GM19372 (cell line): ENCODE results near the gene CAMK2A.

ENCODE experiments used
- ATAC-seq: cut with Tn5 transposase; IDR thresholded peaks from one replicate; pipeline ENCODE4 v1.9.1; 2021; ENCODE audit warnings: mild to moderate bottlenecking, low read depth, moderate library complexity; ENCODE audit not compliant: unreplicated experiment

The CAMK2A gene

DNA sequence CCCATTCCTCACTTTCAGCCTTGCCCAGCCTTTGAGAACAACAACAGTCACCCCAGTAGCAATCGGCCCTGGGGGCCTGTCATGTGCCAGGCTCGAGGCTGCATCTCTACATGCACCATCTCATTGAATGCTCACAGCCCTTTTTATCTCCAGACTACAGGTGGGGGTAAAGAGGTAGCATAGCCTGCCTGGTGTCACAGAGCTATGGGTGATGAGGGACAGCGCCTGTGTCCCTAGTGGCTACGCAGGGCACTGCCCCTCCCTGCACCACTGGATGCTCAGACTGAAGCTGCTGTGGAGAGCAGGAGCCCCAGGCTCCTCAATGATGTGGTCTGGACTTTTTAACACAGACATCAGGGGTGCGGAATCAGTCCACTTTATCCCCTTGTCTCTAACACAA, 2.8 kb downstream of the CAMK2A start:
- no peak for ATAC-seq

DNA sequence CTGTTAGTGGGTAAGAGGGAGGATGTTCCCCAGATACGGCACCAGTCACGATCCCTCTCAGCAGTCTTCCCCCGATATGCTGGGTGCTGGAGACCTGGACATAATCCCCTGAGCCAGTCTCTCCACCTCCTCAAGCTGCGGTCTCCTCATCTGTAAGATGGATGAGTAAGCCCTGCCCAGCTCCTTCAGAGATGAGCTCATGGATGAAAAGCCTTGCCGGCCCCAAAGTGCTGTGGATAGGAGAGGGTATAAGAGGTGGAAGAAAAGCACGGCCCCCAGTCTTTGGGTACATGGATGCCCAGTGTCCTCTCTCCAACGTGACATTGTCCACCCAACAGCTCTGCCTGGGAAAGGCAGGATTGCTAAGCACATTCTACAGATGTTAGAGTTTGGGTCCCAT, 4.5 kb downstream of the CAMK2A start:
- no peak for ATAC-seq

DNA sequence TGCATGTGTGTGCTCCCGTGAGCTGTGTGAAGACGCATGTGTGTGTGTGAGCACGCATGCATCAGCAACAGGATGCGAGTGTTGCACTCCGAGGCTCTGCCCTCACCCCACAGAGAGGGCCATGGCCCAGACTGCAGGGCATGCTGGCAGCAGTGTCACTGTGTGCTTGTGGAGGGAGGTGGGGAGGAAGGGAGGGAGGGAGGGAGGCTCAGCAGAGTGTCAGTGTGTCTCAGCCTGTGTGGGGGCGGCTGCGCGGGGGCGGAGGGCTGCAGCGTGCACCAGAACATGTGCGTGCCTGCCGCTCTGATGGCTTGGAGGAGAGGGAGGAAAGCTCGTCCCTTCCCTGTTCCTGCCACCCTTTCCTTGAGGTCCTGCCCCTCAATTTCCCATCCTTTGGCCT, 5.3 kb downstream of the CAMK2A start:
- ATAC-seq, result no peak

DNA sequence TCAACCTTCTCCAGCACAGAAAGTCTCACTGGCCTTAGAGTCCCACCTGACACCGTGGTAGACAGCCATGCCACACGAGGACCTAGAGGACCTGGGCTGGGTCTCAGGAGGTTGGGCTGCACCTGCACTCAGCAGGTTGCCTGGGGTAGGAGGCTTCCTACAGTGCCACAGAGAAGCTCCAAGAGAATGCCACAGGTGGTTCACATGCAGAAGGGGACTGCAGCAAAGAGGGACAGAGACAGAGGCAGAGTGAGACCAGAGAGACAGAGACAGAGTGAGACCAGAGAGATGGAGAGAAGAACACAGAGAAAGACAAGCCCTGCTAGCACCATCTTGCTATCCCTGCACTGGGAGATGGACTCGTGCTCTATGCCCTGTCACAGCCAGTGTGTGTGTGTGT, 5.7 kb downstream of the CAMK2A start:
- no peak for ATAC-seq

- ATAC-seq, result no peak
Measured at GRCh38 chr5:150281987-150282386, 7.6 kb downstream of the CAMK2A start.

GRCh38 chr5:150279330-150280020, 10.1 kb downstream of the CAMK2A start:
- no peak for ATAC-seq

DNA sequence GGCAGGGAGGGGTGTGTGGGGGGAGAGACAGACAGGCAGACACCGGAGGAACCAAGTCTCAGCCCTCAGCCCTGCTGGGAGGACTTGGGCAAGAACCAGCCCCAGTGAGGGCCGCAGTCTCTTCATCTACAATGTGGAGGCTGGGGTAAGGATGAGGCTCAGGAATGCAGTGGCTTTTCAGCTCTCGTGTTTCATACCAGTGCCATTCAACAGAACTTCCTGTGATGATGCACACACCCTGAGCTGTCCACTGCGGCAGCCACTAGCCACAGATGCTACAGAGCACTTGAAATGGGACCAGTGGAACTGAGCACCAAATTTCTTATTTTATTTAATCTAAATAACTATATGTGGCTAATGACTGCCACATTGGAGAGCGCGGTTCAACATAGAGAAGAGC, 10.7 kb downstream of the CAMK2A start:
- no peak for ATAC-seq

DNA sequence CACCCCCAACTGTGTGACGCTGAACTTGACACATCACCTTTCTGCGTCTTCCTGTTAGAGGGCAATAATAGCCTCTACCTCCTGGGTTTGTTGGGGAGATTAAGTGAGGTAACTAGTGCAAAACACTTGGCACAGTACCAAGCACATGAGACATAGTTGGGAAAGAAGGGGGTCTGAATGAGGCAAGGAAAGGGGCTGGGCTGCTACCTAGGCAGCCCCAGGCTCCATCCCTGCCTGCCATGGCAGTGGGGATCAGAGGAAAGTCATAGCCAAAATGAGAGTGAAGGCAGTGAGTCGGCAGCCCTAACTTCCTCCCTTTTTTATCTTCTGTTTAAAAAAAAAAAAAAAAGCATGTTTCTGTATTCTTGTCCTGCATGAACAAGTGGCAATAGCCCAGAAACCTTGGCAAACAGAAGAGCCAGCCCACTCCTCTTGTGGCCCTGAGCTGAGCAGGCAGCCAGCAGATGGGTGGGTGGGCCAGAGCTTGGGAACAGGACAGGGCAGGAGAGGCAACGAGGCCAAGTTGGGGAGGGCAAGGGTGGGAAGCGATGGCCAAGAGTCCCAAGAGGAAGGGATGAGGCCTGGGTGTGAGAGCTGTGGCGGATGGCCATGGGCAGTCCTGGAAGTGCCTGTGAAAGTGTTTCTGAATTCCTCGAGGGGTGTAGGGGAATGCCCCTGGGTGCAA, 11.4 kb downstream of the CAMK2A start:
- ATAC-seq, result no peak

DNA sequence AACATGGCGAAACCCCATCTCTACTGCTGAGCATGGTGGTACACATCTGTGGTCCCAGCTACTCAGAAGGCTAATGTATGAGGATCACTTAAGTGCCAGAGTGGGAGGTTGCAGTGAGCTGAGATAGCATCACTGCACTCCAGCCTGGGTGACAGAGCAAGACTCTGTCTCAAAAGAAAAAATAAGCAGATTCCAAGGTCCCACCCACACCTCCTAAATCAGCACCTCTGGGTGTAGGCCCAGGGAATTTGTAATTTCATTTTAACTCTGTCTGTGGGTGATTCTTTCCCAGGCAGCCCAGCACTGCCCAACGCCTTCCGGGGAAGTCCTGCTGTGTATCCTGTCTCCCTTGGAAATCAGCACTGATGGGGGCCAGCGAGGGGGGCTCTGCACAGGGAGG, 12.5 kb downstream of the CAMK2A start:
- ATAC-seq, result no peak

GRCh38 chr5:150274811-150275210, 14.8 kb downstream of the CAMK2A start:
- no peak for ATAC-seq

DNA sequence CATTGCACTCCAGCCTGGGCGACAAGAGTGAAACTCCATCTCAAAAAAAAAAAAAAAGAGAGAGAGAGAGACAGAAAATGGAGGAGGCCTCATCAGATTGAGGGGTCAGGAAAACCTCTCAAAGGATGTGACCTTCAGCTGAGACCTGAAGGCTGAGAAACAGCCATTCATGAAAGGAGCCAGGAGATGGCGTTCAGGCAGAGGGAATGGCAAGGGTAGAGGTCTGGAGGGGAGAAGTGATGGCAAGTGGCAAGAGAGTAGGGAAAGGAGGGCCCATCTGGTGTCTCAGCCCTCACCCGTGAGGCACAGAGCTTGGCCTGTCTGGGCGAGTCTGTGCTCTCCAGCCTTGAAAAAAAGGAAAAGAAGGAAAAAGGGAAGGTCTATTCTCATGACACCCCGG, 17.0 kb downstream of the CAMK2A start:
- ATAC-seq, result no peak

DNA sequence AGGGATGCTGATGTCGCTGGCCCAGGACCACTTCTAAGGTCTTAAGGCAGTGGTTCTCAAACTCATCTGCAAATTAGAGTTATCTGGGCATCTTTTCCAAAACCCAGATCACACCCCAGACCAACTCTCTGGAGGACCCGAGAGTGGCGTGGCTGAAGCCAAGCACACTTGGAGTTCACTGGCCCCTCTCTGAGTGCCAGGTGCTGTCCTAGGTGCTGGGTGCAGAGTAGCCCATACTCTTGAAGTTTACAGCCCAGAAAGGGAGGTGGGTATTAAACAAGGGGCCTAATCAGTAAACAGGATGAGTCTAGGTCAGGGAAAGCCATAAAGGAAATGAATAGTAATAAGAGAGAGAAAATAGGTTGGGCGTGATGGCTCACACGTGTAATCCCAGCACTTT, 17.6 kb downstream of the CAMK2A start:
- ATAC-seq, result no peak

- ATAC-seq, result no peak
Measured at GRCh38 chr5:150271296-150271692, 18.3 kb downstream of the CAMK2A start.

DNA sequence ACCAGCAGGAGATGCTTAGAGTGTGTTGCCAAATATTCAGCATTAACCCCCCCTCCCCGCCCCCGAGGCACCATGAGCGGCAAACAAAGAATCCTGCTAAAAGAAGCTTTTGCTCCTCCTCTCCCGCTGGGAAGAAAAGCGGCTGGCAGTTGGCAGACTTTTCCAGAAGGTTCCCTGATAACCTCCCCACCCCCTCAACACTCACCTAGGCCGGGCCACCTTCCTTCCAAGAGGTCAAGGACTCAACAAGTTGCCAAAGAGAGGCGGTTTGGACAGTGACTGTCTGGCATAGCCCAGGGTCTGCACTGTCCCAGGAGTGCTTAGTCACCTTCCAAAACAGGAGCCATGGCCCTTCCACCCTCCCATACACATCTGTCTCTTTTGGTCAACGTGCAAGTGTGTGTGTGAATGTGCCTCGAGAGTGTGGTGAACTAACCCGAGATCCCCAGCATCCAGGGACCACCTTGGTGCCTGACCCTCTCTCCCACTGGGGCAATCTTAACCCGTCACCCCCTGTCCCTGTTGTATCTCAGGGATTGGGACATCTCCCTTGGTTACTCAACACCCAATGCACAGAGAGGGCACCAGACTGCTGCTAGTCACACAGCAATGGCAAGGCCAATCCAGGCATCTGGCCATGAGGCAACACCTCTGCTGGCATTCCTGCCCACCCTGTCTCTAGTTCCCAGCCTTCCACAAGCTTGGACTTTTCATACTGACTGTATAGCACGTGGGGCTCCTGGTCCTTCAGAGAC, 18.9 kb downstream of the CAMK2A start:
- ATAC-seq, result no peak

- no peak for ATAC-seq
Measured at GRCh38 chr5:150266871-150267291, 22.7 kb downstream of the CAMK2A start.

GRCh38 chr5:150265870-150266383, 23.6 kb downstream of the CAMK2A start:
- no peak for ATAC-seq

DNA sequence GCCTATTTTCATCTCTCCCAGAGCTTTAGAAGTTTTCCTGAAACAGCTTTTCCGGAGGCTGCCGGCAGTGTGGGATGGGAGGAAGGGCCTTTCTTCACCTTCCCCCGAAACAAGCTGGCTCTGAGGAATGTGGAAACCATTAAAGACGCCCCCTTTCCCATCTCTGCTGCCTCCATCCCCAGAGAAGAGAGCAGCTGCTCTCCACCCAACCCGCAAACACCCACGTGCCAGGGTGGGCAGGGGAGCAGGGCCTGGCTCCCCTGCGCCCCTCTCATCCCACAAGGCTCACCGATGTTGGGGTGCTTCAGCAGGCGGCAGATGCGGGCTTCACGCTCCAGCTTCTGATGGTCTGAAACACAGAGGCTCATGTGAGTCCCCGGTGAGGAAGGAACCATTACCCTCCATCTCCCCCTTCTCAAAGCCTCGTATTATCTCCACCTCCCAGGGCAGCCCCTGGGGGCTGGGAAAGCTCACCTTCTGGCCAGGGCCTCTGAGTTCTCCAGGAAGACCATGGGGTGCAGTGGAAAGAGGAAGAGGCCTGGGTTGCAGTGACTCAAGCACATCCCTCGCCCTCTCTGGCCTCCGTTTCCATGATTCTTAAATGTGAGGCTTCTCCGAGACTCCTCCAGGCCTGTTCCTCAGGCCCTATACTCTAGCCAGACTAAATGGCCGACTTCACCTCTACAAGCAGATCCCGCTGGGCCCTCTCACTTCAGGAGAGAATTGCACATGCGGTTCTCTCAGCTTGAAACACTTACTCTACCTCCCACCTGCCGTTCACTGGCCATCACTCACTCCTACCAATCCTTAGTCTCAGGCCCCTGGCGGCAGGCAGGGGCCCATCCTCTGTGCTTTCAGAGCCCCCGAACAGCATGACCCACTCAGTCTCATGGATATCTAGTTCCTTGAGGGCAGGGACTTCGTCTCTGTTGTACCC, 24.6 kb downstream of the CAMK2A start:
- no peak for ATAC-seq

GRCh38 chr5:150263801-150264621, 25.6 kb downstream of the CAMK2A start:
- no peak for ATAC-seq

- no peak for ATAC-seq
Measured at GRCh38 chr5:150263375-150263775, 26.2 kb downstream of the CAMK2A start.
